ENCODE data around the gene SYK. TPM values are rescaled to one million over a fixed set of nuclear protein-coding genes. Genes with fewer than 3 reads are reported as not detected.

The SYK gene
- total RNA-seq, 1 donor, result not detected

GRCh38 chr9:90855208-90855902 lies 53.7 kb downstream of the SYK start:
- no peak for TF ChIP-seq CTCF (IDR thresholded peaks at IDR 0.05; ENCODE audit: insufficient read depth, low read length)
- DNase-seq (ENCODE audit: low read depth), result no peak
- no peak overlapping the region for H3K4me3 ChIP-seq (ENCODE audit: low read depth, low read length)

GRCh38 chr9:90857091-90857490 lies 55.5 kb downstream of the SYK start:
- DNase-seq (ENCODE audit: low read depth), result no peak
- H3K4me3 ChIP-seq (ENCODE audit: low read depth, low read length), result no peak overlapping the region
- TF ChIP-seq CTCF (IDR thresholded peaks at IDR 0.05; ENCODE audit: insufficient read depth, low read length), result no peak

- no peak for DNase-seq (ENCODE audit: low read depth)
- no peak overlapping the region for H3K4me3 ChIP-seq (ENCODE audit: low read depth, low read length)
- TF ChIP-seq CTCF (IDR thresholded peaks at IDR 0.05; ENCODE audit: insufficient read depth, low read length), result no peak
Measured at GRCh38 chr9:90857855-90858254, 56.2 kb downstream of the SYK start.

GRCh38 chr9:90858457-90858901 lies 56.9 kb downstream of the SYK start:
- no peak for DNase-seq (ENCODE audit: low read depth)
- TF ChIP-seq CTCF (IDR thresholded peaks at IDR 0.05; ENCODE audit: insufficient read depth, low read length), result no peak
- H3K4me3 ChIP-seq (ENCODE audit: low read depth, low read length), result no peak overlapping the region

- DNase-seq (ENCODE audit: low read depth), result no peak
- H3K4me3 ChIP-seq (ENCODE audit: low read depth, low read length), result no peak overlapping the region
- TF ChIP-seq CTCF (IDR thresholded peaks at IDR 0.05; ENCODE audit: insufficient read depth, low read length), result no peak
Measured at GRCh38 chr9:90860382-90860781, 58.8 kb downstream of the SYK start.

GRCh38 chr9:90860826-90861225 lies 59.2 kb downstream of the SYK start:
- DNase-seq (ENCODE audit: low read depth), result no peak
- no peak for TF ChIP-seq CTCF (IDR thresholded peaks at IDR 0.05; ENCODE audit: insufficient read depth, low read length)
- no peak overlapping the region for H3K4me3 ChIP-seq (ENCODE audit: low read depth, low read length)

GRCh38 chr9:90861380-90861779 lies 59.8 kb downstream of the SYK start:
- no peak for TF ChIP-seq CTCF (IDR thresholded peaks at IDR 0.05; ENCODE audit: insufficient read depth, low read length)
- no peak for DNase-seq (ENCODE audit: low read depth)
- H3K4me3 ChIP-seq (ENCODE audit: low read depth, low read length), result no peak overlapping the region

Measured in fibroblast of the aortic adventitia (primary cell).